ENCODE measurements around the gene DYDC1. TPM values are rescaled to one million over a fixed set of nuclear protein-coding genes. Genes with fewer than 3 reads are reported as not detected.

The DYDC1 gene
- polyA plus RNA-seq, 3 donors = not detected

DNA sequence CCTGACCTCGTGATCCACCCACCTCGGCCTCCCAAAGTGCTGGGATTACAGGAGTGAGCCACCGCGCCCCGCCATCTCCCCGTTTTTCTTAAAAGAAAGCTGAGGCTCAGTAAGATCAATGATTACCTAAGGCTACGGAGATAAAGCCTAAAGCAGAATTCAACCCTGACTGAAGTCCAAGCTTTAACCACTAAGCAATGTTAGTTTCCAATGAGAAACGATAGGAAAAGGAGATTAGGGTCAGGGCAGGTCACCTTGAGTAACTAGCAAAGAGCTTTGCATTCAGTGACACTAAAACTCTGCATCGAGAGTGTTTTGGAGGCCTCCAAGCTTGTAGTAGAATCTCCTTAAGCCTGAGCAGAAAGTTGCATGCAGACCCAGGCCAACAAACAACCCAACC lies 34.2 kb upstream of the DYDC1 start:
- Mint-ChIP-seq H3K9me3 (no peaks in the 10 kb centered on the region), H3K4me3 (no peak overlapping the region), H3K36me3 (no peaks in the 10 kb centered on the region), H3K4me1 (peaks cover 55% of the 10 kb centered on the region), H3K27ac (peak overlapping the region in 2 of 7 donors; percentile 50 to 71), H3K27me3 (ENCODE audit: low read depth in 3 of 3) (peaks cover 0 to 3% (median 1%) of the 10 kb centered on the region in 3 donors)
- Histone ChIP-seq H3K4me3 (replicated peaks in 1 of 3; ENCODE audit: low read depth in 2 of 3, low read length in 3 of 3) (no peak overlapping the region), H3K27me3 (ENCODE audit: control insufficient read depth in 2 of 2, insufficient read depth in 2 of 2, low read length in 2 of 2) (no peaks in the 10 kb centered on the region), H3K9me3 (replicated peaks in 1 of 2; ENCODE audit: control insufficient read depth in 1 of 2, insufficient read depth in 1 of 2, low read length in 2 of 2) (no peaks in the 10 kb centered on the region), H3K4me1 (ENCODE audit: control insufficient read depth in 1 of 2, insufficient read depth in 2 of 2, low read length in 2 of 2) (peaks cover 51 to 55% of the 10 kb centered on the region in 2 donors), H3K9ac (ENCODE audit: insufficient read depth, low read length, poor library complexity, severe bottlenecking) (no peak overlapping the region), H3K4me2 (replicated peaks; ENCODE audit: extremely low read depth, low read length, poor library complexity, severe bottlenecking) (no peak overlapping the region), H3K36me3 (replicated peaks in 1 of 2; ENCODE audit: control insufficient read depth in 1 of 2, insufficient read depth in 2 of 2, low read length in 2 of 2) (no peaks in the 10 kb centered on the region), H2AFZ (ENCODE audit: insufficient read depth, low read depth, low read length, poor library complexity, severe bottlenecking) (no peak overlapping the region), H3K79me2 (ENCODE audit: insufficient read depth, low read length) (no peaks in the 10 kb centered on the region), H3K27ac (ENCODE audit: low read depth in 1 of 2, low read length in 2 of 2) (no peak overlapping the region), H4K20me1 (ENCODE audit: insufficient read depth, low read length) (no peaks in the 10 kb centered on the region)
- WGBS (ENCODE audit: insufficient coverage) = 100% methylated on average over 4 of the region's 9 CpGs
- intact Hi-C loops (cut with micrococcal nuclease) = no loop called here
- TF ChIP-seq, protein P1, sequence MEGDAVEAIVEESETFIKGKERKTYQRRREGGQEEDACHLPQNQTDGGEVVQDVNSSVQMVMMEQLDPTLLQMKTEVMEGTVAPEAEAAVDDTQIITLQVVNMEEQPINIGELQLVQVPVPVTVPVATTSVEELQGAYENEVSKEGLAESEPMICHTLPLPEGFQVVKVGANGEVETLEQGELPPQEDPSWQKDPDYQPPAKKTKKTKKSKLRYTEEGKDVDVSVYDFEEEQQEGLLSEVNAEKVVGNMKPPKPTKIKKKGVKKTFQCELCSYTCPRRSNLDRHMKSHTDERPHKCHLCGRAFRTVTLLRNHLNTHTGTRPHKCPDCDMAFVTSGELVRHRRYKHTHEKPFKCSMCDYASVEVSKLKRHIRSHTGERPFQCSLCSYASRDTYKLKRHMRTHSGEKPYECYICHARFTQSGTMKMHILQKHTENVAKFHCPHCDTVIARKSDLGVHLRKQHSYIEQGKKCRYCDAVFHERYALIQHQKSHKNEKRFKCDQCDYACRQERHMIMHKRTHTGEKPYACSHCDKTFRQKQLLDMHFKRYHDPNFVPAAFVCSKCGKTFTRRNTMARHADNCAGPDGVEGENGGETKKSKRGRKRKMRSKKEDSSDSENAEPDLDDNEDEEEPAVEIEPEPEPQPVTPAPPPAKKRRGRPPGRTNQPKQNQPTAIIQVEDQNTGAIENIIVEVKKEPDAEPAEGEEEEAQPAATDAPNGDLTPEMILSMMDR (IDR thresholded peaks at IDR 0.05) = no peak
- DNase-seq = no peak

DNA sequence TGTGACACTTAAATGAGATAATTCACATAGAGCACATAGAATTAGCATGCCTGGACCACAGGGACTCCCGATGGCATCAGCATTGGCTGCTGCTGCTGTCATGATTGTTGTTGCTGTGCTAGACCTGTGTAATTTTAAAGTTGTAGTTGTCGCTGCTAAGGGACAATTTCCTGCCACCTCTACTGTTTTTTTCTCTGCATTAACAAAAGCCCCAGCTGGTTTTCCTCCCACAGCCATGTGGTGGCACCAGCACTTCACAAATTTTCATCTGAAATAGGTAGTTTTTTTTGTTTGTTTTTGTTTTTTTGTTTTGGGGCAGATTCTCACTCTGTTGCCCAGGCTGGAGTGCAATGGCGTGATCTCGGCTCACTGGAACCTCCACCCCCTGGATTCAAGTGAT lies 26.4 kb upstream of the DYDC1 start:
- Histone ChIP-seq H3K36me3 (replicated peaks in 1 of 2; ENCODE audit: control insufficient read depth in 1 of 2, insufficient read depth in 2 of 2, low read length in 2 of 2) (no peaks in the 10 kb centered on the region), H3K9me3 (replicated peaks in 1 of 2; ENCODE audit: control insufficient read depth in 1 of 2, insufficient read depth in 1 of 2, low read length in 2 of 2) (no peaks in the 10 kb centered on the region), H3K79me2 (ENCODE audit: insufficient read depth, low read length) (no peaks in the 10 kb centered on the region), H3K27ac (ENCODE audit: low read depth in 1 of 2, low read length in 2 of 2) (no peak overlapping the region), H3K9ac (ENCODE audit: insufficient read depth, low read length, poor library complexity, severe bottlenecking) (no peak overlapping the region), H3K4me3 (replicated peaks in 1 of 3; ENCODE audit: low read depth in 2 of 3, low read length in 3 of 3) (no peak overlapping the region), H4K20me1 (ENCODE audit: insufficient read depth, low read length) (no peaks in the 10 kb centered on the region), H2AFZ (ENCODE audit: insufficient read depth, low read depth, low read length, poor library complexity, severe bottlenecking) (no peak overlapping the region), H3K27me3 (ENCODE audit: control insufficient read depth in 2 of 2, insufficient read depth in 2 of 2, low read length in 2 of 2) (no peaks in the 10 kb centered on the region), H3K4me2 (replicated peaks; ENCODE audit: extremely low read depth, low read length, poor library complexity, severe bottlenecking) (no peak overlapping the region), H3K4me1 (ENCODE audit: control insufficient read depth in 1 of 2, insufficient read depth in 2 of 2, low read length in 2 of 2) (peaks cover 5 to 9% of the 10 kb centered on the region in 2 donors)
- no CpG with 5 or more reads among the region's 4 CpGs for WGBS (ENCODE audit: insufficient coverage)
- peak overlapping the region in 1 of 2 donors; percentile 1 for H3K4me3 Mint-ChIP-seq
- peak; percentile 27 to 50 (median 45) for DNase-seq
- peaks cover 20% of the 10 kb centered on the region for H3K4me1 Mint-ChIP-seq
- no peaks in the 10 kb centered on the region for H3K9me3 Mint-ChIP-seq
- peaks cover 2 to 4% (median 3%) of the 10 kb centered on the region in 3 donors for H3K27me3 Mint-ChIP-seq (ENCODE audit: low read depth in 3 of 3)
- peak overlapping the region in 1 of 7 donors; percentile 50 for H3K27ac Mint-ChIP-seq
- TF ChIP-seq, protein P1 (IDR thresholded peaks at IDR 0.05) = peak; percentile 68
- intact Hi-C loops (cut with micrococcal nuclease) = loop anchor here in 1 of 2 donors (2.0 kb wide), 2 partner anchors 62 to 122 kb away; no protein-coding TSS in a partner anchor
- H3K36me3 Mint-ChIP-seq = no peaks in the 10 kb centered on the region
